Stimulated activated CD8-positive, alpha-beta memory T cell treated with anti-CD3 and anti-CD28 coated beads, Interleukin-12 subunit alpha, Interleukin-12 subunit beta, amount 100 ng/mL, for 1 hour (primary cell): ENCODE results near the gene FAM193A.
"Not testable (repeated sequence)": the region's sequence is repeated elsewhere in the genome, so short reads cannot be mapped to it uniquely, and the experiment has no call there.

Experiments used
- DNase-seq: peaks from one replicate; pipeline ENCODE4 v3.0.0-alpha.2; 2020; ENCODE audit warnings: low read depth

Gene FAM193A

GRCh38 chr4:2691313-2691712 is 154.9 kb downstream of the FAM193A start:
- DNase-seq, result no peak

- DNase-seq, result no peak
Measured at GRCh38 chr4:2691952-2692435, 155.5 kb downstream of the FAM193A start.

- no peak for DNase-seq
Measured at GRCh38 chr4:2694691-2695090, 158.2 kb downstream of the FAM193A start.

GRCh38 chr4:2695346-2696060 is 159.1 kb downstream of the FAM193A start:
- DNase-seq, result no peak

GRCh38 chr4:2696423-2696822 is 160.0 kb downstream of the FAM193A start:
- no peak for DNase-seq

- no peak for DNase-seq
Measured at GRCh38 chr4:2697995-2698414, 161.6 kb downstream of the FAM193A start.

GRCh38 chr4:2698504-2698903 is 162.1 kb downstream of the FAM193A start:
- no peak for DNase-seq

- no peak for DNase-seq
Measured at GRCh38 chr4:2698951-2699505, 162.6 kb downstream of the FAM193A start.

- DNase-seq, result no peak
Measured at GRCh38 chr4:2699534-2699933, 163.1 kb downstream of the FAM193A start.

- no peak for DNase-seq
Measured at GRCh38 chr4:2700031-2700430, 163.6 kb downstream of the FAM193A start.

- no peak for DNase-seq
Measured at GRCh38 chr4:2702361-2702760, 165.9 kb downstream of the FAM193A start.

GRCh38 chr4:2702770-2703169 is 166.3 kb downstream of the FAM193A start:
- no peak for DNase-seq

- no peak for DNase-seq
Measured at GRCh38 chr4:2712261-2712842, 175.9 kb downstream of the FAM193A start.

GRCh38 chr4:2713337-2713736 is 176.9 kb downstream of the FAM193A start:
- DNase-seq, result no peak

GRCh38 chr4:2714061-2714770 is 177.8 kb downstream of the FAM193A start:
- DNase-seq, result peak; percentile 12

GRCh38 chr4:2714918-2715317 is 178.5 kb downstream of the FAM193A start:
- DNase-seq, result no peak

- DNase-seq, result no peak
Measured at GRCh38 chr4:2715426-2715825, 179.0 kb downstream of the FAM193A start.

GRCh38 chr4:2716236-2716635 is 179.8 kb downstream of the FAM193A start:
- DNase-seq, result no peak

GRCh38 chr4:2721586-2721985 is 185.1 kb downstream of the FAM193A start:
- no peak for DNase-seq

- DNase-seq, result no peak
Measured at GRCh38 chr4:2722033-2722432, 185.6 kb downstream of the FAM193A start.

- no peak for DNase-seq
Measured at GRCh38 chr4:2723751-2724150, 187.3 kb downstream of the FAM193A start.

GRCh38 chr4:2725380-2725779 is 188.9 kb downstream of the FAM193A start:
- no peak for DNase-seq

GRCh38 chr4:2726881-2727280 is 190.4 kb downstream of the FAM193A start:
- not testable (repeated sequence) for DNase-seq
